IPS-NIHi11 (cell line): ENCODE measurements around the gene ROBO2.

Source experiments
- DNase-seq: peaks from one replicate; pipeline ENCODE4 v3.0.0; 2012; ENCODE audit warnings: mixed read lengths, low spot score

The ROBO2 gene

GRCh38 chr3:77102951-77103769 is 63.3 kb downstream of the ROBO2 start:
- no peak for DNase-seq

GRCh38 chr3:77122652-77123051 is 82.8 kb downstream of the ROBO2 start:
- no peak for DNase-seq

GRCh38 chr3:77125966-77126365 is 86.1 kb downstream of the ROBO2 start:
- no peak for DNase-seq

GRCh38 chr3:77134769-77135168 is 94.9 kb downstream of the ROBO2 start:
- DNase-seq, result no peak

- DNase-seq, result no peak
Measured at GRCh38 chr3:77137559-77137958, 97.7 kb downstream of the ROBO2 start.

GRCh38 chr3:77139624-77140023 is 99.7 kb downstream of the ROBO2 start:
- DNase-seq, result no peak

- DNase-seq, result no peak
Measured at GRCh38 chr3:77141423-77141822, 101.5 kb downstream of the ROBO2 start.

- DNase-seq, result no peak
Measured at GRCh38 chr3:77142578-77142977, 102.7 kb downstream of the ROBO2 start.

- no peak for DNase-seq
Measured at GRCh38 chr3:77146004-77146403, 106.1 kb downstream of the ROBO2 start.

GRCh38 chr3:77147836-77148578 is 108.1 kb downstream of the ROBO2 start:
- no peak for DNase-seq

- DNase-seq, result no peak
Measured at GRCh38 chr3:77149382-77149781, 109.5 kb downstream of the ROBO2 start.

GRCh38 chr3:77150028-77150427 is 110.1 kb downstream of the ROBO2 start:
- no peak for DNase-seq

- no peak for DNase-seq
Measured at GRCh38 chr3:77150759-77151158, 110.9 kb downstream of the ROBO2 start.

- no peak for DNase-seq
Measured at GRCh38 chr3:77158730-77159581, 119.1 kb downstream of the ROBO2 start.

GRCh38 chr3:77160931-77161497 is 121.1 kb downstream of the ROBO2 start:
- no peak for DNase-seq

- no peak for DNase-seq
Measured at GRCh38 chr3:77169823-77170222, 129.9 kb downstream of the ROBO2 start.

GRCh38 chr3:77171026-77171425 is 131.1 kb downstream of the ROBO2 start:
- DNase-seq, result no peak

GRCh38 chr3:77179762-77180161 is 139.9 kb downstream of the ROBO2 start:
- DNase-seq, result no peak

GRCh38 chr3:77182341-77182740 is 142.4 kb downstream of the ROBO2 start:
- no peak for DNase-seq

GRCh38 chr3:77186319-77186718 is 146.4 kb downstream of the ROBO2 start:
- DNase-seq, result no peak

- no peak for DNase-seq
Measured at GRCh38 chr3:77186728-77187127, 146.8 kb downstream of the ROBO2 start.

GRCh38 chr3:77188210-77188609 is 148.3 kb downstream of the ROBO2 start:
- DNase-seq, result no peak
